DMS79 treated with DMSO at 0.1 percent for 48 hours (cell line): Measurements from ENCODE around the gene ATP2B1.

Experiments used
- DNase-seq: peaks from one replicate; lab custom pipeline; 2025; lab: John Stamatoyannopoulos, UW

The ATP2B1 gene

GRCh38 chr12:89657066-89657465 lies 51.6 kb downstream of the ATP2B1 start:
- no peak for DNase-seq

- DNase-seq: no peak
Measured at GRCh38 chr12:89655841-89656240, 52.8 kb downstream of the ATP2B1 start.

- no peak for DNase-seq
Measured at GRCh38 chr12:89651192-89651591, 57.4 kb downstream of the ATP2B1 start.

GRCh38 chr12:89650239-89650638 lies 58.4 kb downstream of the ATP2B1 start:
- DNase-seq: no peak

GRCh38 chr12:89649820-89650219 lies 58.8 kb downstream of the ATP2B1 start:
- no peak for DNase-seq

- no peak for DNase-seq
Measured at GRCh38 chr12:89649139-89649538, 59.5 kb downstream of the ATP2B1 start.

GRCh38 chr12:89648211-89648930 lies 60.3 kb downstream of the ATP2B1 start:
- no peak for DNase-seq

- no peak for DNase-seq
Measured at GRCh38 chr12:89645434-89645833, 63.2 kb downstream of the ATP2B1 start.

- no peak for DNase-seq
Measured at GRCh38 chr12:89642959-89643358, 65.7 kb downstream of the ATP2B1 start.

GRCh38 chr12:89636776-89637160 lies 71.9 kb downstream of the ATP2B1 start:
- no peak for DNase-seq

- DNase-seq: no peak
Measured at GRCh38 chr12:89636052-89636775, 72.4 kb downstream of the ATP2B1 start.

GRCh38 chr12:89634508-89634907 lies 74.1 kb downstream of the ATP2B1 start:
- no peak for DNase-seq

GRCh38 chr12:89632778-89633177 lies 75.9 kb downstream of the ATP2B1 start:
- DNase-seq: no peak

GRCh38 chr12:89622115-89622514 lies 86.5 kb downstream of the ATP2B1 start:
- DNase-seq: no peak

- DNase-seq: no peak
Measured at GRCh38 chr12:89621521-89621920, 87.1 kb downstream of the ATP2B1 start.

- no peak for DNase-seq
Measured at GRCh38 chr12:89619764-89620163, 88.9 kb downstream of the ATP2B1 start.

- DNase-seq: no peak
Measured at GRCh38 chr12:89618113-89618862, 90.3 kb downstream of the ATP2B1 start.

- DNase-seq: no peak
Measured at GRCh38 chr12:89610366-89610765, 98.3 kb downstream of the ATP2B1 start.

GRCh38 chr12:89603678-89604077 lies 105.0 kb downstream of the ATP2B1 start:
- DNase-seq: no peak

GRCh38 chr12:89597770-89598169 lies 110.9 kb downstream of the ATP2B1 start:
- no peak for DNase-seq

GRCh38 chr12:89597210-89597609 lies 111.4 kb downstream of the ATP2B1 start:
- DNase-seq: no peak

GRCh38 chr12:89593873-89594272 lies 114.8 kb downstream of the ATP2B1 start:
- no peak for DNase-seq

GRCh38 chr12:89593233-89593632 lies 115.4 kb downstream of the ATP2B1 start:
- no peak for DNase-seq
